ENCODE results near the gene SPPL2B. TPM values are rescaled to one million over a fixed set of nuclear protein-coding genes. Genes with fewer than 3 reads are reported as not detected.
"Not testable (repeated sequence)": the region's sequence is repeated elsewhere in the genome, so short reads cannot be mapped to it uniquely, and the experiment has no call there.

Gene SPPL2B
- total RNA-seq, 1 donor from 2014 or later, result 54.3 TPM

GRCh38 chr19:2343289-2343982 is 15.0 kb downstream of the SPPL2B start:
- no peak for DNase-seq (ENCODE audit: extremely low spot score in 2 of 2)
- Histone ChIP-seq H3K4me1 (no peaks in the 10 kb centered on the region), H3K27me3 (no peaks in the 10 kb centered on the region), H3K36me3 (peaks cover 0 to 25% of the 10 kb centered on the region in 2 donors), H3K4me3 (no peak overlapping the region), H3K27ac (no peak overlapping the region), H3K9me3 (no peaks in the 10 kb centered on the region)
- intact Hi-C loops (cut with DNase I), result no loop called here
- TF ChIP-seq POLR2AphosphoS5 (IDR thresholded peaks at IDR 0.05; ENCODE audit: insufficient read depth in 1 of 2, low read depth in 1 of 2), result no peak
- no peak for TF ChIP-seq CTCF (IDR thresholded peaks at IDR 0.05)
- TF ChIP-seq POLR2A (IDR thresholded peaks at IDR 0.05), result no peak

- H3K36me3 ChIP-seq, result peaks cover 0 to 30% of the 10 kb centered on the region in 2 donors
- H3K4me3 ChIP-seq, result no peak overlapping the region
- no peak for DNase-seq (ENCODE audit: extremely low spot score in 2 of 2)
- no peak overlapping the region for H3K27ac ChIP-seq
- intact Hi-C loops (cut with DNase I), result no loop called here
- no peaks in the 10 kb centered on the region for H3K9me3 ChIP-seq
- no peaks in the 10 kb centered on the region for H3K27me3 ChIP-seq
- TF ChIP-seq CTCF (IDR thresholded peaks at IDR 0.05) (no peak), POLR2A (IDR thresholded peaks at IDR 0.05) (no peak), POLR2AphosphoS5 (IDR thresholded peaks at IDR 0.05; ENCODE audit: insufficient read depth in 1 of 2, low read depth in 1 of 2) (no peak)
- H3K4me1 ChIP-seq, result no peaks in the 10 kb centered on the region
Observed at GRCh38 chr19:2344381-2344870, 15.9 kb downstream of the SPPL2B start.

- Histone ChIP-seq H3K4me3 (no peak overlapping the region), H3K4me1 (no peaks in the 10 kb centered on the region), H3K27ac (no peak overlapping the region), H3K36me3 (peaks cover 0 to 26% of the 10 kb centered on the region in 2 donors), H3K27me3 (no peaks in the 10 kb centered on the region), H3K9me3 (no peaks in the 10 kb centered on the region)
- DNase-seq (ENCODE audit: extremely low spot score in 2 of 2), result no peak
- intact Hi-C loops (cut with DNase I), result no loop called here
- no peak for TF ChIP-seq CTCF (IDR thresholded peaks at IDR 0.05)
- no peak for TF ChIP-seq POLR2AphosphoS5 (IDR thresholded peaks at IDR 0.05; ENCODE audit: insufficient read depth in 1 of 2, low read depth in 1 of 2)
- no peak for TF ChIP-seq POLR2A (IDR thresholded peaks at IDR 0.05)
Observed at GRCh38 chr19:2345076-2345475, 16.6 kb downstream of the SPPL2B start.

GRCh38 chr19:2345794-2346663 is 17.5 kb downstream of the SPPL2B start:
- H3K27ac ChIP-seq, result no peak overlapping the region
- no peaks in the 10 kb centered on the region for H3K9me3 ChIP-seq
- no peak for DNase-seq (ENCODE audit: extremely low spot score in 2 of 2)
- no peaks in the 10 kb centered on the region for H3K4me1 ChIP-seq
- no peaks in the 10 kb centered on the region for H3K27me3 ChIP-seq
- intact Hi-C loops (cut with DNase I), result no loop called here
- TF ChIP-seq POLR2AphosphoS5 (IDR thresholded peaks at IDR 0.05; ENCODE audit: insufficient read depth in 1 of 2, low read depth in 1 of 2) (no peak), POLR2A (IDR thresholded peaks at IDR 0.05) (no peak)
- no peak overlapping the region for H3K4me3 ChIP-seq
- H3K36me3 ChIP-seq, result peaks cover 0 to 19% of the 10 kb centered on the region in 2 donors

- DNase-seq (ENCODE audit: extremely low spot score in 2 of 2); H3K4me3 ChIP-seq; H3K27me3 ChIP-seq; H3K4me1 ChIP-seq; H3K9me3 ChIP-seq; H3K27ac ChIP-seq; intact Hi-C loops (cut with DNase I): not testable (repeated sequence)
- peaks cover 0 to 28% of the 10 kb centered on the region in 2 donors for H3K36me3 ChIP-seq
Observed at GRCh38 chr19:2349818-2350217, 21.3 kb downstream of the SPPL2B start.
